GM12801 (cell line): ENCODE results near the gene PCGF6.

Experiments
- TF ChIP-seq, protein P1 (sequence below): IDR thresholded peaks from one replicate; pipeline ENCODE4 v1.5.1; 2011; ENCODE audit warnings: control low read depth; ENCODE audit not compliant: insufficient read length; ENCODE audit errors: extremely low read depth

The PCGF6 gene

GRCh38 chr10:103280031-103280430 lies 70.9 kb downstream of the PCGF6 start:
- TF ChIP-seq, protein P1, sequence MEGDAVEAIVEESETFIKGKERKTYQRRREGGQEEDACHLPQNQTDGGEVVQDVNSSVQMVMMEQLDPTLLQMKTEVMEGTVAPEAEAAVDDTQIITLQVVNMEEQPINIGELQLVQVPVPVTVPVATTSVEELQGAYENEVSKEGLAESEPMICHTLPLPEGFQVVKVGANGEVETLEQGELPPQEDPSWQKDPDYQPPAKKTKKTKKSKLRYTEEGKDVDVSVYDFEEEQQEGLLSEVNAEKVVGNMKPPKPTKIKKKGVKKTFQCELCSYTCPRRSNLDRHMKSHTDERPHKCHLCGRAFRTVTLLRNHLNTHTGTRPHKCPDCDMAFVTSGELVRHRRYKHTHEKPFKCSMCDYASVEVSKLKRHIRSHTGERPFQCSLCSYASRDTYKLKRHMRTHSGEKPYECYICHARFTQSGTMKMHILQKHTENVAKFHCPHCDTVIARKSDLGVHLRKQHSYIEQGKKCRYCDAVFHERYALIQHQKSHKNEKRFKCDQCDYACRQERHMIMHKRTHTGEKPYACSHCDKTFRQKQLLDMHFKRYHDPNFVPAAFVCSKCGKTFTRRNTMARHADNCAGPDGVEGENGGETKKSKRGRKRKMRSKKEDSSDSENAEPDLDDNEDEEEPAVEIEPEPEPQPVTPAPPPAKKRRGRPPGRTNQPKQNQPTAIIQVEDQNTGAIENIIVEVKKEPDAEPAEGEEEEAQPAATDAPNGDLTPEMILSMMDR, result no peak

GRCh38 chr10:103278862-103279298 lies 72.1 kb downstream of the PCGF6 start:
- TF ChIP-seq, protein P1, result no peak

- TF ChIP-seq, protein P1, result no peak
Observed at GRCh38 chr10:103278537-103278823, 72.5 kb downstream of the PCGF6 start.

DNA sequence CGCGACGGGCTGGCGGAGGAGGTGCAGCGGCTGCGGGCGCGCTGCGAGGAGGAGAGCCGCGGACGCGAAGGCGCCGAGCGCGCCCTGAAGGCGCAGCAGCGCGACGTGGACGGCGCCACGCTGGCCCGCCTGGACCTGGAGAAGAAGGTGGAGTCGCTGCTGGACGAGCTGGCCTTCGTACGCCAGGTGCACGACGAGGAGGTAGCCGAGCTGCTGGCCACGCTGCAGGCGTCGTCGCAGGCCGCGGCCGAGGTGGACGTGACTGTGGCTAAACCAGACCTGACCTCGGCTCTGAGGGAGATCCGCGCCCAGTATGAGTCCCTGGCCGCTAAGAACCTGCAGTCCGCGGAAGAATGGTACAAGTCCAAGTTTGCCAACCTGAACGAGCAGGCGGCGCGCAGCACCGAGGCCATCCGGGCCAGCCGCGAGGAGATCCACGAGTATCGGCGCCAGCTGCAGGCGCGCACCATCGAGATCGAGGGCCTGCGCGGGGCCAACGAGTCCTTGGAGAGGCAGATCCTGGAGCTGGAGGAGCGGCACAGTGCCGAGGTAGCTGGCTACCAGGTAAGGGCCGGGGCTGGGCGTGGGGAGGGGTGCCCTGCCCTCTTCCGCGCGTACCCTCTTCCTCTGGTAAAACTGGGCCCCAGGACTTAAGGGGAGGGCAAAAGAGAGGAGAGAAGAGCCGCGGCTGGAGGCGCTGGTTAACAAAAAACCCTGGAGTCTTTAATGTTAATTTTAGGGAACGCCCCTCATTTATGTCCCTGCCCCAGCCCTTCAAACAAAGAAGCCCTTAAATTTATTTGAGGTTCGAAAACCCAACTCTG lies 73.0 kb downstream of the PCGF6 start:
- TF ChIP-seq, protein P1, result no peak

- TF ChIP-seq, protein P1, result no peak
Observed at GRCh38 chr10:103276896-103277712, 73.8 kb downstream of the PCGF6 start, which contains the start of gene INA. TSS of gene INA (plus strand) at chr10:103277138. CDS start at chr10:103277212, 74 bp downstream.

GRCh38 chr10:103276251-103276895 lies 74.6 kb downstream of the PCGF6 start:
- TF ChIP-seq, protein P1, result no peak

- TF ChIP-seq, protein P1, result no peak
Observed at GRCh38 chr10:103273041-103273441, 77.9 kb downstream of the PCGF6 start.
